ENCODE data around the gene ARID1B.

The ARID1B gene

GRCh38 chr6:156904176-156904967, 127.2 kb downstream of the ARID1B start:
- no peak for DNase-seq (ENCODE audit: low read depth in 3 of 3)

GRCh38 chr6:156905801-156906200, 128.6 kb downstream of the ARID1B start:
- DNase-seq (ENCODE audit: low read depth in 3 of 3) = no peak

DNA sequence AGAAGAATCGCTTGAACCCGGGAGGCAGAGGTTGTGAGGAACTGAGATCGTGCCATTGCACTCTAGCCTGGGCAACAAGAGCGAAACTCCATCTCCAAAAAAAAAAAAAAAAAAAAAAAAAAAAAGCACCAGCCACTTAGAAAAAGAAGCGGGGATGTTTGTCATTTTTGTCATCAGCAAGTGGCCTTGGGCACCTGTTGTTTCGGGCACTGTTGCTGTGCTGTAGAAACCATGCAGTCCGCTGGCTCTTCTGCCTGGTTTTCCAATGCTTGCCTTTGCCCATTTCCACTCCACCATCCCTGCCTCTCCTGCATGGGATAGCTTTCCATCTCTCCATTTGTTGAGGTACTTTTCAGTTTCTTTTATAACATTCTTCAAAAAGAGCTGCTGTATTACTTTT, 129.3 kb downstream of the ARID1B start:
- no peak for DNase-seq (ENCODE audit: low read depth in 3 of 3)

GRCh38 chr6:156909212-156910010, 132.2 kb downstream of the ARID1B start:
- no peak for DNase-seq (ENCODE audit: low read depth in 3 of 3)

- no peak for DNase-seq (ENCODE audit: low read depth in 3 of 3)
These were observed 132.8 kb downstream of the ARID1B start for GRCh38 chr6:156910011-156910334.

GRCh38 chr6:156910938-156911337, 133.8 kb downstream of the ARID1B start:
- no peak for DNase-seq (ENCODE audit: low read depth in 3 of 3)

DNA sequence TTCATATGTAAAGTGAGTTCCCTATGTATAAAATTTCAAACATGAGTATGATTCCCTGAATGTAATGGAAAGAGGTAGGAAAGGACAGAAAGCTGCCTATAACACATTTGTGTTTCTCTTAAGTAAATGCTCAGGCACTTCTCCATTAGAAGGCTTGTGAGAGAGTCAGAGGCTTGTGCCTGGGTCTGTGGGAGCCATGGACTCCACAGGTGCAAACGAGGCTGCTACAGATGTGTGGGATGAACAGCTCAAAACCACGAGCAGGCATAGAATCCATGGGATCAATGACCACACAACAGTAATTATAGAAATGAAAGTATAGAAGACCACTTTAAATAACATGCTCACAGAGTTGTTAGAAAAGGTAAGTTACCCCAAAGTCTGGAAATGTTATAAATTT, 134.4 kb downstream of the ARID1B start:
- DNase-seq (ENCODE audit: low read depth in 3 of 3) = no peak

GRCh38 chr6:156912431-156912830, 135.3 kb downstream of the ARID1B start:
- no peak for DNase-seq (ENCODE audit: low read depth in 3 of 3)

DNA sequence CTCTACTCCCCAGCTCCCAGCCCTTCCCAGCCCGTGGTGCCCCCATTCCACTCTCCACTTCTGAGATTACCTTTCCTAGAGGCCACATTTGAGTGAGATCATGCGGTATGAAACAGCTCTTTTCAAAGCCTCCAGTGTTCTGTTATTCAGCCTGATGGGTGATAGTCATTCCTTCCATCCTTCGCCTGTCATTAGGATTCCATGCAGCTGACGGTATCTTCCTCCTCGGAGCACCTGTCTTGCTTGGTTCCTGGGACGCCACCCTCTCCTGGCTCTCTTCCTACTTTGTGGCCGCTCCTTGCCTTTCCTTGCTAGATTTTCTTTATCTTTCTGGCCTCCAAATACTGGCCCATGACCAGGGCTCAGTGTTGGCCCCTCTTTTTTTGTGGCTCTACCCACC, 137.0 kb downstream of the ARID1B start:
- DNase-seq (ENCODE audit: low read depth in 3 of 3) = no peak

GRCh38 chr6:156916130-156916801, 139.1 kb downstream of the ARID1B start:
- DNase-seq (ENCODE audit: low read depth in 3 of 3) = no peak

- no peak for DNase-seq (ENCODE audit: low read depth in 3 of 3)
These were observed 140.0 kb downstream of the ARID1B start for GRCh38 chr6:156917213-156917612.

- DNase-seq (ENCODE audit: low read depth in 3 of 3) = no peak
These were observed 141.5 kb downstream of the ARID1B start for GRCh38 chr6:156918647-156919046.

GRCh38 chr6:156919370-156919769, 142.2 kb downstream of the ARID1B start:
- no peak for DNase-seq (ENCODE audit: low read depth in 3 of 3)

DNA sequence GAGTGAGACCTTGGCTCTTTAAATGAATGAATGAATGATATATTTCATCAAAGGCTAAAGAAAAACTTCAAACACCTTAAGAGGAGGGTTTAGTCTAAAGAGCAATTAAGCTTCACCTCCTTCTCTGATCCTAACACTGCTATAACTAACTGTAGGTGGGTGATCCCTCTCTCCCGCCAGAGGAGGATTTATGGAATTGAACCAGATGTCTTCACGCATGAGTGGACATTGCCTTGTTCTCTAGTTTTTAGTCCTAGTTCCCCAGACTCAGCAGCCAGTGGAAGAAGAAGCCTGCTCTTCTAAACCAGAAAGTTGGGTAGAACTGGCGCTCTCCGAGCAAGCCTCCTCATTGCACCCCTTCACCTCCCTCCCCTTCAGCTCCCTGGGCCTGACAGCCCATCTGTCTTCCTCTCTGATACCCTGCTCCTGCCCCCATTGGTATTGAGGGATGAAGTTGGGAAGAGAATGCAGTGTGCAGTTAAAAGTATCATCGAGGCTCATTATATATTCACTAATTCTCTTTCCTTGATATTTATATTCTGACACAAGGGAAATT, 142.7 kb downstream of the ARID1B start:
- no peak for DNase-seq (ENCODE audit: low read depth in 3 of 3)

- no peak for DNase-seq (ENCODE audit: low read depth in 3 of 3)
These were observed 147.1 kb downstream of the ARID1B start for GRCh38 chr6:156924246-156924645.

GRCh38 chr6:156925026-156925425, 147.8 kb downstream of the ARID1B start:
- no peak for DNase-seq (ENCODE audit: low read depth in 3 of 3)

- no peak for DNase-seq (ENCODE audit: low read depth in 3 of 3)
These were observed 148.8 kb downstream of the ARID1B start for GRCh38 chr6:156925718-156926607.

GRCh38 chr6:156928126-156928525, 150.9 kb downstream of the ARID1B start:
- no peak for DNase-seq (ENCODE audit: low read depth in 3 of 3)

- no peak for DNase-seq (ENCODE audit: low read depth in 3 of 3)
These were observed 151.8 kb downstream of the ARID1B start for GRCh38 chr6:156928972-156929371.

DNA sequence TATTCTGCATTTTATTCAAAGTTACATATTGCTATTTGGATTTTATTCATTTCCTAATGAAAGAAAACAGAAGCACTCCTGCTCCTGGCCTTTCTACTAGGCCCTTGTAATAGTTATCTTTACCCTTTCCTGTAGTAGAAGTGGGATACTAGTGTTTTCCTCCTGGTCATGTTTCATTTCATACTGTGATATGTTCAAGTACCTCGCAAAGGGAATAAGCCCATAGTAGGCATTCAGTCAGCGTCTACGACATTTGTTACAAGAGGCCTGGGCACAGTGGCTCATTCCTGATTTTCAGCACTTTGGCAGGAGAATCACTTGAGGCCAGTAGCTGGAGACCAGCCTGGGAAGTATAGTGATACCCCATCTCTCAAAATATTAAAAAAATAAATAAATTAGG, 154.1 kb downstream of the ARID1B start:
- DNase-seq (ENCODE audit: low read depth in 3 of 3) = no peak
